Subcutaneous abdominal adipose tissue (tissue), 5 donors: ENCODE measurements around the gene L3MBTL3.

Source experiments
- H3K27ac ChIP-seq: one replicate; pipeline ENCODE4 v1.7.0; 2013; ENCODE audit warnings: low read depth, mild to moderate bottlenecking, inconsistent platforms, low read length, moderate library complexity
- H3K27me3 ChIP-seq, 5 donors: one replicate each; pipeline ENCODE4 v1.7.0; 2013; ENCODE audit warnings: low read length in 5 of 5, inconsistent platforms in 1 of 5; ENCODE audit not compliant: control insufficient read depth in 5 of 5, insufficient read depth in 4 of 5
- H3K36me3 ChIP-seq, 5 donors: one replicate each; pipeline ENCODE4 v1.7.0; 2013; ENCODE audit warnings: low read length in 5 of 5; ENCODE audit not compliant: control insufficient read depth in 5 of 5, insufficient read depth in 5 of 5
- H3K4me1 ChIP-seq, 5 donors: one replicate each; pipeline ENCODE4 v1.7.0; 2013; ENCODE audit warnings: low read length in 5 of 5, mild to moderate bottlenecking in 3 of 5, moderate library complexity in 1 of 5; ENCODE audit not compliant: control insufficient read depth in 5 of 5, insufficient read depth in 5 of 5
- H3K4me3 ChIP-seq, 5 donors: one replicate each; pipeline ENCODE4 v1.7.0; 2013; ENCODE audit warnings: low read length in 5 of 5, low read depth in 1 of 5
- H3K9ac ChIP-seq, 5 donors: one replicate each; pipeline ENCODE4 v1.7.0; 2013; ENCODE audit warnings: low read length in 5 of 5, mild to moderate bottlenecking in 4 of 5, moderate library complexity in 3 of 5
- H3K9me3 ChIP-seq, 5 donors: one replicate each; pipeline ENCODE4 v1.7.0; 2013; ENCODE audit warnings: low read length in 5 of 5; ENCODE audit not compliant: control insufficient read depth in 5 of 5
- donor health status: healthy.
- donor health status: healthy.
- donor health status: healthy.
- donor health status: healthy.
- donor health status: healthy.

The L3MBTL3 gene

GRCh38 chr6:130127195-130127594 lies 108.8 kb downstream of the L3MBTL3 start:
- H3K36me3 ChIP-seq = peaks cover 0 to 3% (median 0%) of the 10 kb centered on the region in 5 donors
- H3K27ac ChIP-seq = no peak overlapping the region

GRCh38 chr6:130128326-130128725 lies 109.9 kb downstream of the L3MBTL3 start:
- no peaks in the 10 kb centered on the region for H3K27me3 ChIP-seq
- no peaks in the 10 kb centered on the region for H3K4me1 ChIP-seq
- no peak overlapping the region for H3K4me3 ChIP-seq
- H3K9me3 ChIP-seq = no peaks in the 10 kb centered on the region
- no peak overlapping the region for H3K27ac ChIP-seq
- no peak overlapping the region for H3K9ac ChIP-seq
- peaks cover 0 to 2% (median 0%) of the 10 kb centered on the region in 5 donors for H3K36me3 ChIP-seq

More at GRCh38 chr6:130127195-130127594, 108.8 kb downstream of the L3MBTL3 start:
- H3K27me3 ChIP-seq = no peaks in the 10 kb centered on the region
- H3K4me3 ChIP-seq = no peak overlapping the region
- H3K4me1 ChIP-seq = no peaks in the 10 kb centered on the region
- H3K9me3 ChIP-seq = no peaks in the 10 kb centered on the region
- H3K9ac ChIP-seq = no peak overlapping the region

- Histone ChIP-seq H3K36me3 (peaks cover 0 to 7% (median 4%) of the 10 kb centered on the region in 5 donors), H3K4me1 (no peaks in the 10 kb centered on the region), H3K9me3 (no peaks in the 10 kb centered on the region), H3K27me3 (no peaks in the 10 kb centered on the region), H3K27ac (no peak overlapping the region), H3K4me3 (no peak overlapping the region), H3K9ac (no peak overlapping the region)
Measured at GRCh38 chr6:130129762-130130246, 111.4 kb downstream of the L3MBTL3 start.

DNA sequence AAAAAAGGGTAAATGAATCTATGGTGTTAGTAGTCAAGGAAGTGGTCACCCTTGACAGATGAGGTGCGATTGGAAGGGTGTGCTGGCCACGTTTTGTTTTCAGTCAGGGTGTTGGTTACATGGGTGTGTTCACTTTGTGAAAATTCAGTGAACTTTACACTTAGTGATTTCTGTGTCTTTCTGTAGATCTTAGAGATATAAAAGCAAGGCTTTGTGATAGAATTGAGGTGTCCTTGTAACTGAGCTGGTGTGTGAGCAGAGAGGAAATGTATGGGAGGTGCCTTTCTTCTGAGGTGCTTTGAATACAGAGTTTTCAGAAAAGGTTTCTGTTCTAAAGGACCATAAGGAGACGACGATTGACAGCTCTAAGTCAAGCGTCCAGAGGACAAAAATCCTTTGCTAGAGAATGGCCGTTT lies 113.9 kb downstream of the L3MBTL3 start:
- Histone ChIP-seq H3K27me3 (no peaks in the 10 kb centered on the region), H3K4me3 (no peak overlapping the region), H3K9ac (no peak overlapping the region), H3K27ac (no peak overlapping the region), H3K36me3 (peaks cover 4 to 19% (median 9%) of the 10 kb centered on the region in 5 donors), H3K9me3 (no peaks in the 10 kb centered on the region), H3K4me1 (no peaks in the 10 kb centered on the region)

- Histone ChIP-seq H3K9me3 (no peaks in the 10 kb centered on the region), H3K27ac (no peak overlapping the region), H3K9ac (no peak overlapping the region), H3K36me3 (peaks cover 6 to 27% (median 9%) of the 10 kb centered on the region in 5 donors), H3K27me3 (no peaks in the 10 kb centered on the region), H3K4me3 (no peak overlapping the region), H3K4me1 (no peaks in the 10 kb centered on the region)
Measured at GRCh38 chr6:130134582-130134981, 116.2 kb downstream of the L3MBTL3 start.

GRCh38 chr6:130136798-130137197 lies 118.4 kb downstream of the L3MBTL3 start:
- Histone ChIP-seq H3K4me1 (peaks cover 0 to 7% (median 4%) of the 10 kb centered on the region in 5 donors), H3K4me3 (no peak overlapping the region), H3K36me3 (peaks cover 6 to 33% (median 9%) of the 10 kb centered on the region in 5 donors), H3K27me3 (no peaks in the 10 kb centered on the region), H3K27ac (no peak overlapping the region), H3K9ac (no peak overlapping the region), H3K9me3 (no peaks in the 10 kb centered on the region)

DNA sequence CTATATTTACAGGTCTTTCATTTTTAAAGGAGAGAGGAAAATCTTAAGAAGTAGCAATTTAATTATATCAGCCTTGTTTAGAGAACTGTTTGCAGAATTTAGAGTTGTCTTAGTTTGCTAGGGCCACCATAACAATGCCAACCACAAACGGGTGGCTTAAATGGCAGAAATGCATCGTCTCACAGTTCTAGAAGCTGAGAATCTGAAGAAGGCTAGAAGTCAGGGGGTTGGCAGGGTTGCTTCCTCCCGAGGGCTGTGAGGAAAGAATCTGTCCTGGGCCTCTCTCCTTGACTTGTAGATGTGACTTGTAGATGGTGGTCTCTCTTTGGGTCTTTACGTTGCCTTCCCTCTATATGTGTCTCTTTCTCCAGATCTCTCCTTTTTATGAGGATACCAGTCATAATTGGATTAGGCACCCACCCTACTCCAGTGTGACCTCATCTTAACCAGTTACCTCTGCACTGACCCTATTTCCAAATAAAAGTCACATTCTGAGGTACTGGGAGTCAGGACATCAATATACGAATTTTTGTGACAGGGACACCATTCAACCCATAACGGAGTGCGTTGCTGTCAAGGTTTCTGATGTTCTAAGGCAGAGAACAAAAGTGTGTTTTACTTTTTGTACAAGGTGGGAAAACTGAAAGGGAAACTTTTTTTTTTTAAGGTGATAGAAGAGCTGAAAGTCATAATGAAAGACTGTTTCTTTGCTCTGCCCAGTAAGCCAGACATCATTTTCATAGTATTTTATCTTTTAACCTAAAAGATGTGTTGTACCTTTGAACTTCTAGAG lies 119.9 kb downstream of the L3MBTL3 start:
- no peak overlapping the region for H3K4me3 ChIP-seq
- H3K27me3 ChIP-seq = no peaks in the 10 kb centered on the region
- H3K4me1 ChIP-seq = peaks cover 0 to 7% (median 4%) of the 10 kb centered on the region in 5 donors

DNA sequence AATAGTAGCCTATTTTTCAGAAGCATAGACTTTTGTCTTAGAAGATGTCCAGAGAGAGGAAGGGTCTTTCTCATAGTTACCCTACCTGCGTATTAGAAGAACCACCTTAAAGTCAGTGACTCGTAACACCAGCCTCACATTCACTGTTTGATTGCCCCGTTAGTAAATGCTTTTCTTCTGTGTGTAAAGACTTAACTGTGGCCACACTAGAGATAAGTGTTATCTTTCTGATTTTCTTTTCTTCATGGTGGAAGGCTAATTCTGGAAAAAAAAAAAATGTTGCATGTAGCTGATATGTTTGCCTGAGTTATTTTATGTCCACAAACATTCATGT lies 120.5 kb downstream of the L3MBTL3 start:
- H3K4me1 ChIP-seq = peaks cover 0 to 7% (median 4%) of the 10 kb centered on the region in 5 donors
- H3K27ac ChIP-seq = no peak overlapping the region
- H3K36me3 ChIP-seq = peaks cover 5 to 35% (median 7%) of the 10 kb centered on the region in 5 donors

More for the DNA sequence above, 119.9 kb downstream of the L3MBTL3 start:
- Histone ChIP-seq H3K36me3 (peaks cover 6 to 33% (median 9%) of the 10 kb centered on the region in 5 donors), H3K9me3 (no peaks in the 10 kb centered on the region), H3K9ac (no peak overlapping the region), H3K27ac (no peak overlapping the region)

DNA sequence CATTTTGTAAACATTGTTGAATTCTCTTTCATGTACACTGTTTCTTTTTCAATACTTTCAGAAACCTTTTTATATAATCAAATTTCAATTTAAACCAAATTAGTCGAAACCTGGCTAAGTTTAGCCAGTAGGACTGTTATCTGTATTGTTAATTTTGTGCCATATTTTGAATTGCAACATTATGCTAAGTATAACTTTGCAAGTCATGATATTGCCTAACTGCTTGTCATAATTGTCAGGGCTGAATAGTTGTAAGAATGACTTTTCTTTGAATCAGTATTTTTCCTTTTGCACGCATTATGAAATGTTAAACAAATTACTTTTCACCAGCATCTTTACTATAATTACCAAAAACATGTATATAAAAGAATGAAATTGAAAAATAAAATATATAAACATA lies 121.7 kb downstream of the L3MBTL3 start:
- no peak overlapping the region for H3K9ac ChIP-seq
- H3K36me3 ChIP-seq = peaks cover 4 to 33% (median 6%) of the 10 kb centered on the region in 5 donors
- H3K9me3 ChIP-seq = no peaks in the 10 kb centered on the region
- no peak overlapping the region for H3K4me3 ChIP-seq
- no peak overlapping the region for H3K27ac ChIP-seq
- H3K4me1 ChIP-seq = peaks cover 0 to 7% (median 4%) of the 10 kb centered on the region in 5 donors
- no peaks in the 10 kb centered on the region for H3K27me3 ChIP-seq

More for the DNA sequence above, 120.5 kb downstream of the L3MBTL3 start:
- Histone ChIP-seq H3K9me3 (no peaks in the 10 kb centered on the region), H3K27me3 (no peaks in the 10 kb centered on the region), H3K9ac (no peak overlapping the region), H3K4me3 (no peak overlapping the region)

GRCh38 chr6:130143709-130144108 lies 125.3 kb downstream of the L3MBTL3 start:
- Histone ChIP-seq H3K27ac (no peak overlapping the region), H3K9ac (no peak overlapping the region), H3K4me3 (no peak overlapping the region), H3K9me3 (no peaks in the 10 kb centered on the region), H3K36me3 (peaks cover 0 to 11% (median 0%) of the 10 kb centered on the region in 5 donors), H3K4me1 (peaks cover 0 to 7% (median 4%) of the 10 kb centered on the region in 5 donors), H3K27me3 (no peaks in the 10 kb centered on the region)
